T-helper 9 cell (primary cell): ENCODE data around the gene PIH1D1.

Source experiments
- DNase-seq: peaks from one replicate; pipeline ENCODE4 v3.0.0-alpha.2; 2020

Gene PIH1D1

GRCh38 chr19:49432141-49433073 is 19.2 kb downstream of the PIH1D1 start:
- DNase-seq, result no peak

- no peak for DNase-seq
These were observed 20.3 kb downstream of the PIH1D1 start for GRCh38 chr19:49431330-49431749.

- no peak for DNase-seq
These were observed 20.8 kb downstream of the PIH1D1 start for GRCh38 chr19:49430678-49431329.

- DNase-seq, result no peak
These were observed 21.4 kb downstream of the PIH1D1 start for GRCh38 chr19:49430172-49430677.

GRCh38 chr19:49428547-49429451 is 22.8 kb downstream of the PIH1D1 start:
- no peak for DNase-seq

- DNase-seq, result no peak
These were observed 23.6 kb downstream of the PIH1D1 start for GRCh38 chr19:49427855-49428546.

- DNase-seq, result no peak
These were observed 24.3 kb downstream of the PIH1D1 start for GRCh38 chr19:49427339-49427738.

- DNase-seq, result no peak
These were observed 25.6 kb downstream of the PIH1D1 start for GRCh38 chr19:49425922-49426592.

- no peak for DNase-seq
These were observed 26.4 kb downstream of the PIH1D1 start, which contains the start of gene GFY for GRCh38 chr19:49425178-49425577. Gene GFY (plus strand): TSS chr19:49425388. CDS start chr19:49426431, 1,043 bp downstream.

GRCh38 chr19:49423985-49424303 is 27.7 kb downstream of the PIH1D1 start:
- no peak for DNase-seq

- no peak for DNase-seq
These were observed 28.3 kb downstream of the PIH1D1 start, which contains the start of gene PTH2 for GRCh38 chr19:49423071-49423984. Gene PTH2 (minus strand): TSS chr19:49423441. CDS start chr19:49423339, 102 bp downstream.

- peak; percentile 51 for DNase-seq
These were observed 29.1 kb downstream of the PIH1D1 start for GRCh38 chr19:49422407-49423070.

- no peak for DNase-seq
These were observed 29.8 kb downstream of the PIH1D1 start for GRCh38 chr19:49421878-49422202.

GRCh38 chr19:49421039-49421877 is 30.4 kb downstream of the PIH1D1 start:
- no peak for DNase-seq

- DNase-seq, result no peak
These were observed 31.4 kb downstream of the PIH1D1 start for GRCh38 chr19:49420227-49420626.

- DNase-seq, result no peak
These were observed 32.4 kb downstream of the PIH1D1 start for GRCh38 chr19:49419173-49419572.

GRCh38 chr19:49418511-49418910 is 33.1 kb downstream of the PIH1D1 start:
- no peak for DNase-seq

GRCh38 chr19:49417088-49417487 is 34.5 kb downstream of the PIH1D1 start:
- no peak for DNase-seq

GRCh38 chr19:49415810-49416200 is 35.8 kb downstream of the PIH1D1 start:
- DNase-seq, result no peak
